Fibroblast of lung (primary cell): ENCODE data around the gene GCA.

ENCODE experiments used
- EZH2 ChIP-seq: IDR thresholded peaks from 2 replicates; pipeline ENCODE4 v1.5.1; 2012; ENCODE audit warnings: low read length, control low read depth, mild to moderate bottlenecking; ENCODE audit errors: missing control alignments
- TF ChIP-seq, protein P1 (sequence below), 2 donors: IDR thresholded peaks in 1 of 2; conservative IDR thresholded peaks in 1 of 2; 1 replicate in 1 of 2; 2 replicates in 1 of 2; pipeline ENCODE4 v1.5.1; 2011 to 2012; ENCODE audit warnings: low read length in 2 of 2, control low read depth in 1 of 2, inconsistent platforms in 1 of 2, low read depth in 1 of 2, mild to moderate bottlenecking in 1 of 2

GRCh38 chr2:162401871-162402270 is 57.9 kb downstream of the GCA start:
- TF ChIP-seq, protein P1, sequence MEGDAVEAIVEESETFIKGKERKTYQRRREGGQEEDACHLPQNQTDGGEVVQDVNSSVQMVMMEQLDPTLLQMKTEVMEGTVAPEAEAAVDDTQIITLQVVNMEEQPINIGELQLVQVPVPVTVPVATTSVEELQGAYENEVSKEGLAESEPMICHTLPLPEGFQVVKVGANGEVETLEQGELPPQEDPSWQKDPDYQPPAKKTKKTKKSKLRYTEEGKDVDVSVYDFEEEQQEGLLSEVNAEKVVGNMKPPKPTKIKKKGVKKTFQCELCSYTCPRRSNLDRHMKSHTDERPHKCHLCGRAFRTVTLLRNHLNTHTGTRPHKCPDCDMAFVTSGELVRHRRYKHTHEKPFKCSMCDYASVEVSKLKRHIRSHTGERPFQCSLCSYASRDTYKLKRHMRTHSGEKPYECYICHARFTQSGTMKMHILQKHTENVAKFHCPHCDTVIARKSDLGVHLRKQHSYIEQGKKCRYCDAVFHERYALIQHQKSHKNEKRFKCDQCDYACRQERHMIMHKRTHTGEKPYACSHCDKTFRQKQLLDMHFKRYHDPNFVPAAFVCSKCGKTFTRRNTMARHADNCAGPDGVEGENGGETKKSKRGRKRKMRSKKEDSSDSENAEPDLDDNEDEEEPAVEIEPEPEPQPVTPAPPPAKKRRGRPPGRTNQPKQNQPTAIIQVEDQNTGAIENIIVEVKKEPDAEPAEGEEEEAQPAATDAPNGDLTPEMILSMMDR (conservative IDR thresholded peaks at IDR 0.05 in 1 of 2, IDR thresholded peaks at IDR 0.05 in 1 of 2; ENCODE audit: low read depth in 1 of 2, low read length in 2 of 2) = no peak
- no peak for TF ChIP-seq EZH2
